ENCODE results near the gene CASZ1.
A peak's percentile ranks its signal among the peaks of the same experiment; 100 is the strongest.

GRCh38 chr1:10761503-10762152 is 34.8 kb downstream of the CASZ1 start:
- peak; percentile 61 for TF ChIP-seq POLR2A (IDR thresholded peaks at IDR 0.05)
- peak in 2 of 3 donors; percentile 47 to 48 for TF ChIP-seq POLR2AphosphoS5 (IDR thresholded peaks at IDR 0.05)
- TF ChIP-seq, protein P1, sequence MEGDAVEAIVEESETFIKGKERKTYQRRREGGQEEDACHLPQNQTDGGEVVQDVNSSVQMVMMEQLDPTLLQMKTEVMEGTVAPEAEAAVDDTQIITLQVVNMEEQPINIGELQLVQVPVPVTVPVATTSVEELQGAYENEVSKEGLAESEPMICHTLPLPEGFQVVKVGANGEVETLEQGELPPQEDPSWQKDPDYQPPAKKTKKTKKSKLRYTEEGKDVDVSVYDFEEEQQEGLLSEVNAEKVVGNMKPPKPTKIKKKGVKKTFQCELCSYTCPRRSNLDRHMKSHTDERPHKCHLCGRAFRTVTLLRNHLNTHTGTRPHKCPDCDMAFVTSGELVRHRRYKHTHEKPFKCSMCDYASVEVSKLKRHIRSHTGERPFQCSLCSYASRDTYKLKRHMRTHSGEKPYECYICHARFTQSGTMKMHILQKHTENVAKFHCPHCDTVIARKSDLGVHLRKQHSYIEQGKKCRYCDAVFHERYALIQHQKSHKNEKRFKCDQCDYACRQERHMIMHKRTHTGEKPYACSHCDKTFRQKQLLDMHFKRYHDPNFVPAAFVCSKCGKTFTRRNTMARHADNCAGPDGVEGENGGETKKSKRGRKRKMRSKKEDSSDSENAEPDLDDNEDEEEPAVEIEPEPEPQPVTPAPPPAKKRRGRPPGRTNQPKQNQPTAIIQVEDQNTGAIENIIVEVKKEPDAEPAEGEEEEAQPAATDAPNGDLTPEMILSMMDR (IDR thresholded peaks at IDR 0.05): no peak
- TF ChIP-seq EP300 (IDR thresholded peaks at IDR 0.05; ENCODE audit: low read depth): no peak
